GM20000 (cell line): Measurements from ENCODE around the gene PAIP2.

ENCODE experiments used
- DNase-seq: peaks from one replicate; pipeline ENCODE4 v3.0.0; 2012; ENCODE audit warnings: low spot score
- CTCF ChIP-seq: IDR thresholded peaks from 2 replicates; pipeline ENCODE4 v1.5.1; 2012; ENCODE audit warnings: mild to moderate bottlenecking, control low read depth; ENCODE audit errors: extremely low read depth, missing control alignments

Gene PAIP2

GRCh38 chr5:139371482-139372435 is 30.1 kb downstream of the PAIP2 start:
- no peak for TF ChIP-seq CTCF
- DNase-seq = no peak

- no peak for TF ChIP-seq CTCF
Measured at GRCh38 chr5:139374909-139375308, 33.3 kb downstream of the PAIP2 start.

GRCh38 chr5:139376364-139376763 is 34.7 kb downstream of the PAIP2 start:
- no peak for DNase-seq
- TF ChIP-seq CTCF = no peak

More at GRCh38 chr5:139374909-139375308, 33.3 kb downstream of the PAIP2 start:
- no peak for DNase-seq

GRCh38 chr5:139377226-139377625 is 35.6 kb downstream of the PAIP2 start:
- no peak for DNase-seq
- no peak for TF ChIP-seq CTCF

GRCh38 chr5:139378101-139378825 is 36.6 kb downstream of the PAIP2 start:
- no peak for TF ChIP-seq CTCF
- peak; percentile 33 for DNase-seq

- TF ChIP-seq CTCF = no peak
- peak; percentile 24 for DNase-seq
Measured at GRCh38 chr5:139378941-139379361, 37.3 kb downstream of the PAIP2 start.
